Mesenteric fat pad (tissue), 1 donor: ENCODE measurements around the gene ANKRD33B. TPM values are rescaled to one million over a fixed set of nuclear protein-coding genes. Genes with fewer than 3 reads are reported as not detected.
"Not testable (repeated sequence)": the region's sequence is repeated elsewhere in the genome, so short reads cannot be mapped to it uniquely, and the experiment has no call there.

ENCODE experiments used
- DNase-seq: peaks from one replicate; pipeline ENCODE4 v3.0.0-alpha.2; 2020; ENCODE audit warnings: low spot score
- total RNA-seq: library from RNA; stranded (reverse); fragmentation: NEBNext Ultra II Directional; extraction: Animal tissue kit (Norgen Biotek cat#: 25700); gene quantifications from one replicate; pipeline ENCODE4 v1.2.1, GENCODE V29; 2021
- donor health status: DM: yes; HTN: yes; CAD: no.

Gene ANKRD33B
- total RNA-seq, 1 donor from 2014 or later, result 5.7 TPM

- DNase-seq, result peak; percentile 67
Observed at GRCh38 chr5:10556289-10556807, 7.5 kb upstream of the ANKRD33B start.

- DNase-seq, result no peak
Observed at GRCh38 chr5:10556893-10557746, 6.8 kb upstream of the ANKRD33B start.

GRCh38 chr5:10559151-10559550 lies 4.7 kb upstream of the ANKRD33B start:
- DNase-seq, result no peak

- DNase-seq, result no peak
Observed at GRCh38 chr5:10559871-10560270, 4.0 kb upstream of the ANKRD33B start.

DNA sequence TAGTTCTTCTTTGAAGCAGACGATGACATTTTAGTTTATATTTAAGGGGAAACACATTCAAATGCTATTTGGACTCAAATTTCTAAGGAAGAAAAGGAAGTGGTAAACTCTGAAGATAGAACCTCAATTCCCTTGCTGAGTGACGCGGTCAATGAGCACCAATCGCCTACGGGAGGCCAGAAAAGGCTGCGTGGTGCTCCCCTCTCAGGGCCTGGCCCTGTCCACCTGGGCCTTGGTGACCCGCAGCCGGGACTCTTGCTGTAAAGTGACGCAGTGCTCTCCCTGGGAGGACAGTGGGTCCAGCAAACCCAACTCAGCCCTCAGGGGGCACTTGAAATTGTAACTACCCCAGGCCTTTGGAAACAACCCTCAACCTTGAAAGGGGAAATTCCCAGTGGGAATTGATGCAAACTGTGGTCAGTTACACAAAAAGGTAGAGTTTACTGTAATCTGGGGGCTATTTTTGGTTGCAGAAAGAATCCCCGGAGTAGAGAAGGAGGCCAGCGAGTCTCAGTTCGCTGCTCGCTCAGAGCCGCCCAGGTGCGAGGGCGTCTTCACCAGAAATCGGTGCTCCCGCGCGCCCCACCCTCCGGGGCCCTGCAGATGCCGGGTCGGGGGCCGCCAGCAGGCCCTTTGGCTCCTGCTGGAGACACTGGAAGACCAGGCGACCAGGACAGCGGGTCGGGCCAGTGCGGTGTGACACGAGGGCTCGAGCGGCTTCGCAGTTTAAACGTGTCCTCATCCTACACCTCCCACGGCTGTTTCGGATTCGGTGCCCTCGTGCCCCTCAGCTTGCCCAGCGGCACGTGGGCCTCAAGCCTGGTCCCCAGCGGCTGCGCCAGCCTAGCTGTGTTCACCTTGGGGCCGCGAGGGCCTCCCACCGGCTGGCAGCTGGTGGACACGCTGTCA lies 1.4 kb upstream of the ANKRD33B start:
- DNase-seq, result no peak

DNA sequence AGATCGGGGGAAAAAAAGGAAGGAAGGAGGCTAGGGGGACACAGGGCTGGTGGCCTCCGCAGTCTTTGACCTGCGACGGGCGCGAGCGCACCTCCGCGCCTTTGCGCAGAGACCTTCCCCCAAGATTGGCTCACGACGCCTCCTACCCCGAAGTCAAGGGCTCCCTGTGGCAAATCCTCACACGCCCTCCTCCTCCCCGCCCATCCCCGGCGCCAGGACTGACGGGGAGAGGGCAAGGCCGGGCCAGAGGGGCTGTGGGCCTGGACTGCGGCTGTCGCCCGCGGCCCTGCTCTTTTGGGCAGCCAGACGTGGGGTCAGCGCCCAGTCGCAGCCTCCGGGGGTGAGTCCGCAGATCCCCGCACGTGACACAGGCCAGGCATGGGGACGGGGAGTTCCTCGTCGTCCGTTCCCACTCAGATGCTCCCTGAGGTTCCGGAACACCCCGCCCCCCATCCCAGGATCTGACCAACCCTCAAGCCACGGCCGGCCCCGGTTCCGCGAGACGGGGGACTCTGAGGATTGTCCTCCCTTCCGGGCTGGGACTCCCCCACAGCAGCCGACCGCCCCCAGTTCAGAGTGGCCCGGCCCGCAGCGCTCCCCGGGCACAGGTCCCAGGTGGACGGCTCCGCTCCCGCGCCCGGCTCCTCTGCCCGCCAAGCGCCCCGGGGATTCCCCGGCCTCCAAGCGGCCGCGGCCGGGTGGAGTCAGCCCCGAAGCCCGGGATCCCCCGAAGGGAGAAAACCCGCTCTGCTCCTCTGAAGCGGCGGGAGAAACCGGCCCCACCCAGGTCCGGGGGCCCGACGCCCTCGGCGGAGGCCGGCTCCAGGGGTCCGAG lies 543 bp upstream of the ANKRD33B start:
- no peak for DNase-seq

- DNase-seq, result no peak
Observed at GRCh38 chr5:10564838-10565784, 1.2 kb downstream of the ANKRD33B start.

GRCh38 chr5:10565785-10566542 lies 2.1 kb downstream of the ANKRD33B start:
- DNase-seq, result no peak

DNA sequence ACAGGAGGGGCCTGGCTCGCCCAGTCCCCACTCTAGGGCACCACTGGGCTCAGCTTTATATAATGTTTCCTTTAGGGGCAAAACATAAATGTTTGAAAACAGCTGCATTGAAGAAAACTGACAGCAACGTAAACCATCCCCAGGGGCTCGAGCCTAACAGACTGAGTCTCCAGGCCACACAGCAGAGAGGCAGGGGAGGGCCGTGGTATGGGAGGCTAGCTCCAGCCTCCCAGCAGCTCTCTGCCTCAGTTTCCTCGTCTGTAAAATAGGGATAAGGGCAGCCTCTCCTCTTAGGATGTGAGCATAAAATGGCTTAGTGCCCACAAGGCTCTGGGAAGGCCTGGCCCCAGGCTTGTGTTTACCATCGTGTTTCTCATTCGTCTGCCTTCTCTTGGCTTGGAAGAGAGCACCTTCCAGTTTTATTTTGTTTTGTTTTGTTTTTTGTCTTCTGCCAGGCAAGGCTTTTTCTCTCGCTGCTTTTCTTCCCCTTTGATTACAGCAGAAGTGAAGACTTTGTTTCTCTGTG lies 2.7 kb downstream of the ANKRD33B start:
- no peak for DNase-seq

DNA sequence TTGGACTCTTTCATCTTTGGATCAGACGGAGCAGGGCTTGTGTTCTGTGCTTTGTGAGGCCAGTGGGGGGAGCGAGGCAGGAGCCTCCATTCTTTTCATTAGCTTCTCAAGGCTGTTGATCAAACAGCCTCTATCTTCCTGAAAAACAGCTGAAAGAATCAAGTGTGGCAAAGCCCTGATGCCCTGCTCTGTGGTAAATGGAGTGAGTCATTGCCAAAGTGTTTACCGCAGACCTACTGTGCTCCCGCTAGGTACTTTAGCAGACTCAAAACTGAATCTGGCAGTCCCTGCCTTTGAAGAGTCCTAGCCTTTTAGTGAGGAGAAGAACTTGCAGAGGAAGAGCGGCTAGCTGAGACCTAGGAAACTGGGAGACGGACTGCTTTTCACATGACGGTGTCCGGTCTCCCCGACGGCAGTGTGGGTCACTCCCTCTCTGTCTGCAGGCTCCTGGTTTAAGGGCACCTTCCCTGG lies 3.3 kb downstream of the ANKRD33B start:
- no peak for DNase-seq

DNA sequence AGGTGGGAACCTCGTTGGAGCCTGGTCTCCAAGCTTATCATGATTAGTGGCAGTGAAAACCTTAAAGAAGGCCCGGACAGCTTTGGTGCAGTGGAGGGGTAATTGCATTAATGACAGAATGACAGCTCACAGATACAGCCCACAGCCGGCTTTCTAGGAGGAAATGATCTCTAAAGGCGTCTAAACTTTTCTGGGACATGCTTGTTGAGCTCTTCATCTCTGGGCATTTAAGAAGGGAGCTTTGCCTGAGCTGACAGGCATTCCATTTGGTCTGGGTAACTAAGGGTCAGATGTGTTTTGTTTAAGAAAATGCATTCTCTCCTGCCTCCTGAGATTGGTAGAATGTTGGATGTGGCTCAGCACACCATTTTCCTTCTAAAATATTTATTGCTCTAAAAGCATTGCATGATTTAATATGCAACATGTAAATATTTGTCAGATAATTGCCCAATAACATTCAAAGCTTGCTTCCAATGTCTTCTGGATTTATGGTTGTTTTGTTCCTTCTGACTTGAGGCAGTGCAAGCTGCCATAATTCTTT lies 4.0 kb downstream of the ANKRD33B start:
- no peak for DNase-seq

DNA sequence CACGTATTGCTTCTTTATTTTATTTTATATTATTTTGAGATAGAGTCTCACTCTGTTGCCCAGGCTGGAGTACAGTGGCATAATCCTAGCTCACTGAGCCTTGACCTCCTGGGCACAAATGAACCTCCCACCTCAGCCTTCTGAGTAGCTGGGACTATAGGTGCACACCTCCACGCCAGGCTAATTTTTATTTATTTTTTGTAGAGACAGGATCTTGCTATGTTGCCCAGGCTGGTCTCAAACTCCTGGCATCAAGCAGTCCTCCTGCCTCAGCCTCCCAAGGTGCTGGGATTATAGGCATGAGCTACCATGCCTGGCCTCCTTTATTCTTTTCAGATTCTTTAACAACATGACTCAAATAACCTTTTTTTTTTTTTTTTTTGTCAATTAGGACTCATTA lies 6.7 kb downstream of the ANKRD33B start:
- DNase-seq, result not testable (repeated sequence)

- no peak for DNase-seq
Observed at GRCh38 chr5:10572451-10572850, 8.6 kb downstream of the ANKRD33B start.

DNA sequence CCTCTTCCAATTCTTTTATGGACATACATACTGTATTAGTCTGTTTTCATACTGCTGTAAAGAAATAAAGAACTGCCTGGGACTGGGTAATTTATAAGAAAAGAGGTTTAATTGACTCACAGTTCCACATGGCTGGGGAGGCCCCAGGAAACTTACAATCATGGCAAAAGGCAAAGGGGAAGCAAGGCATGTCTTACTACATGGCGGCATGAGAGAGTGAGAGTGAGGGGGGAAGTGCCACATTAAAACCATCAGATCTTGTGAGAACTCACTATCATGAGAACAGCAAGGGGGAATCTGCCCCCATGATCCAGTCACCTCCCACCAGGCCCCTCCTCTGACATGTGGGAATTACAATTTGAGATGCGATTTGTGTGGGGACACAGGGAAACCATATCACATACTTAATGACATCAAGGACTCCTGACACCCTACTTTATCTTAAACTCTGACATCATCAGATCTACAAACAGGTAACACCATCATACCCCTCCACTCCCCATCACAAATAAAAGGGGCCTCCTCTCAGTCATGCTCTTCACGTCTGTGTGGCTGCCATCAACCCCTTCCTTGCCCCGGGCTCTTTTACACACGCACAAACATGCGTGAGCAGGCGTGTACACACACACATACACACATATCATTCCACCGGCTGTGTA lies 9.7 kb downstream of the ANKRD33B start:
- DNase-seq, result peak; percentile 18

DNA sequence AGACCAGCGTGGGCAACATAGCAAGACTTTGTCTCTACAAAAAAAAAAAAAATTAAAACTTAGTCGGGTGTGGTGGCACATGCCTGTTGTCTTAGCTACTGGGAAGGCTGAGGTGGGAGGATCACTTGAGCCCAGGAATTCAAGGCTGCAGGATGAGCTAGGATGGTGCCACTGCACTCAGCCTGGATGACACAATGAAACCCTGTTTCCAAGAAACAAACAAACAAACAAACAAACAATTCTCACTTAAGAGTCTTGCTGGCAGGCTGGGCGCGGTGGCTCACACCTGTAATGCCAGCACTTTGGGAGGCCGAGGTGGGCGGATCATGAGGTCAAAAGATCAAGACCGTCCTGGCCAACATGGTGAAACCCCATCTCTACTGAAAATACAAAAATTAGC lies 11.0 kb downstream of the ANKRD33B start:
- DNase-seq, result not testable (repeated sequence)

DNA sequence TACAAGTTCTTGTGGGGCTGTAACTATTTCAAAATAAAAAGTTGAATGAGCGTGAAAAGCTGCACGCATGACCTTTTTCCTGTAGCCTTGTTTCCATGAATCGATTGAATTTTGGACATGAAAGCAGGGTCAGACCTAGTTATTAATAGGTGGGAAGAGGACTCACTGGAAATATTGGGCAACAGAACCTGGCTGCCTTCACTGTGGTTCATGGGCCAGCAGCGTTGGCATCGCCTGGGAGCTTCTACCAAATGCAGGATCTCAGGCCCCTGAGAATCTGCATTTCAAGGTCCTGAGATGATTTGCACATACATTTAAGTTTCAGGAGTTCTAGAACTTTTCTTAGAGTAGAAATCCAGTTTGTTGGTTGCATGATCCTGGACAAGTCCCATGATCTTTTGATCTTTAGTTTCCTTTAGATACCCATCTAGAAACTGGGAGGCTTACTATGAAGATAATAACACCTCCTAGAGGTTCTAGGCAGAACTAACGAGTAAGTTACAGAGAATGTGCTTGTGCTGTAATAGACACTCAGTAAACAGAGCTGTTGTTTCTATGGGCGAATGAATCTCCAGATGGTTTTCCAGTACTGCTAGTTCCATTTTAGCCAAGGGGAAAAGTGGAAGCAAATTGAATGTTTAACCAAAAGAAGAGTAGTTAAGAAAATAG lies 12.4 kb downstream of the ANKRD33B start:
- no peak for DNase-seq

DNA sequence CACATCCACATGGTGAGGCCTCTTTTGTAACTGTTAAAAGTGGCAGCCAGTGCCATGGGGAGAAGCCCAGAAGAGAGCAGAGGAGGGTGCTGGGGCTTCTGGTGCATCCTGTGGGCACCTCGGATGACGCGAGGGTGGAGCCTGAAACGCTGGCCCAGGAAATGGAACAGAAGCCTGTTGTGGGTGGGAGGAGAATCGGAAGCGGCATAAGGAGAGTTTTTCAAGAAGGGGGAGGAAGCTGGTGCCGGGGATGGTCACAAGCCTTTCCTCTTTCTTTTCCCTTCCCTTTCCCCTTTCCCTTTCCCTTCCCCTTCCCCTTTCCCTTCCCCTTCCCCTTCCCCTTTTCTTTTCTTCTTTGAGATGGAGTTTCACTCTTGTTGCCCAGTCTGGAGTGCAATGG lies 12.9 kb downstream of the ANKRD33B start:
- DNase-seq, result no peak
